Fibroblast of mammary gland (primary cell): Measurements from ENCODE around the gene SPX.

Source experiments
- DNase-seq: peaks from one replicate; pipeline ENCODE4 v3.0.0-alpha.2; 2010; ENCODE audit warnings: low read depth
- H3K4me3 ChIP-seq: 2 replicates; pipeline ENCODE4 v1.5.1; 2011; ENCODE audit warnings: low read depth, mild to moderate bottlenecking, low read length, moderate library complexity; ENCODE audit not compliant: control insufficient read depth
- TF ChIP-seq, protein P1 (sequence below): conservative IDR thresholded peaks from 2 replicates; pipeline ENCODE4 v1.5.1; 2011; ENCODE audit warnings: low read depth, low read length, inconsistent platforms; ENCODE audit not compliant: control insufficient read depth, insufficient read depth

SPX gene, protein sequence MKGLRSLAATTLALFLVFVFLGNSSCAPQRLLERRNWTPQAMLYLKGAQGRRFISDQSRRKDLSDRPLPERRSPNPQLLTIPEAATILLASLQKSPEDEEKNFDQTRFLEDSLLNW

DNA sequence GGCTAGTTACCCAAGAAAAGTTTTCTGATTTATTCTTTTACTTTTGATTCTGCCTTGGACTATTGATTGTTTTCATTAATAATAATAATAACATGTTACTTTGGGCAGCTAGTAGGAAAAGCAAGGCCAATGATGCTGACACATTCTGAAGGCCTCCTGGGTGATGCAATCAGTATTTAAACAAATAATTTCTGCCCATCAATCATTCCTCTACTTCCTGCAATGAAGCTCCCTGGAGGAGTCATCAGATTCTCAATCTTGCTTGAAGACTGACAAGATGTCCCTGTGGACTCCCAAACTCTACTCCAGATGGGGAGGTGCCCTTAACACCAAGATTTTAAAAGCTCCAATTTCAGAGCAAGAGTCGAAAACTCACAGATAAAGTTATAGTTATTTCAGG, at the start of gene SPX:
Gene SPX, plus strand, starts transcription at position 244 of the 400 bp plus-strand sequence. CDS start 177 bp downstream, outside the sequence.
- TF ChIP-seq, protein P1, sequence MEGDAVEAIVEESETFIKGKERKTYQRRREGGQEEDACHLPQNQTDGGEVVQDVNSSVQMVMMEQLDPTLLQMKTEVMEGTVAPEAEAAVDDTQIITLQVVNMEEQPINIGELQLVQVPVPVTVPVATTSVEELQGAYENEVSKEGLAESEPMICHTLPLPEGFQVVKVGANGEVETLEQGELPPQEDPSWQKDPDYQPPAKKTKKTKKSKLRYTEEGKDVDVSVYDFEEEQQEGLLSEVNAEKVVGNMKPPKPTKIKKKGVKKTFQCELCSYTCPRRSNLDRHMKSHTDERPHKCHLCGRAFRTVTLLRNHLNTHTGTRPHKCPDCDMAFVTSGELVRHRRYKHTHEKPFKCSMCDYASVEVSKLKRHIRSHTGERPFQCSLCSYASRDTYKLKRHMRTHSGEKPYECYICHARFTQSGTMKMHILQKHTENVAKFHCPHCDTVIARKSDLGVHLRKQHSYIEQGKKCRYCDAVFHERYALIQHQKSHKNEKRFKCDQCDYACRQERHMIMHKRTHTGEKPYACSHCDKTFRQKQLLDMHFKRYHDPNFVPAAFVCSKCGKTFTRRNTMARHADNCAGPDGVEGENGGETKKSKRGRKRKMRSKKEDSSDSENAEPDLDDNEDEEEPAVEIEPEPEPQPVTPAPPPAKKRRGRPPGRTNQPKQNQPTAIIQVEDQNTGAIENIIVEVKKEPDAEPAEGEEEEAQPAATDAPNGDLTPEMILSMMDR, result no peak
- peak within 1 kb of the TSS; percentile 63 for H3K4me3 ChIP-seq
- peak; percentile 55 for DNase-seq

GRCh38 chr12:21476949-21477348, 49.1 kb upstream of the SPX start:
- TF ChIP-seq, protein P1, result no peak
- H3K4me3 ChIP-seq, result no peak overlapping the region
- peak; percentile 83 for DNase-seq

DNA sequence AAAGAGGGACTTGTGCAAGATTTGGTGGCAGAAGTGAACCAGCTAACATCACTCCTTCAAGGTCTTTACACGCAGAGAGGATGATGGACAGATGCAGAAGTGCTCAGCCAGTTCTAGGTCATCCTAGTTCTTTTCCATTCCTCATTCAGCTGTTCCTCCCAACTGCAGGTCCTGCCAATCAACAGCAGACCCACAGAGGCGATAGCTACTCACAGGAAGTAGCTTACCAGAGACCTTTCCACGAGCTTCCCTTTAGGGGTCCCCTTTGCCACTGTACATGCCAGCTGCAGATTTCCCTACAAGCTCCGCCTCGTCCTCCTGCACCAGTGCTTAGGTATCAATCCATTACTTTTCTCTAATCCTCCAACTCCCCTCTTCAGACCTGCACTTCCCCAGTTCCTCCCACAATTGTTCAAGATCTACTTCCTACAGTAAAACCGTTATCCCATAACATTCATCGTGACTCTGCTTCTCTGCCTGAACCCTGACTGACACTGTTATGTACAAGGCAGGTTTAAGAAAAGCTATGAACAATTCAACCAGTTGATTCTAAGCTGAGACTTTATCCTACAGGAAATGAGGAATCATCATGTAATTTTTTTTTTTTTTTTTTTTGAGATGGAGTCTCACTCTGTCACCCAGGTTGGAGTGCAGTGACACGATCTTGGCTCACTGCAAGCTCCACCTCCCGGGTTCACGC, 47.2 kb upstream of the SPX start:
- no peak overlapping the region for H3K4me3 ChIP-seq
- DNase-seq, result no peak
- TF ChIP-seq, protein P1, result no peak

GRCh38 chr12:21483531-21483930, 42.6 kb upstream of the SPX start:
- TF ChIP-seq, protein P1, result no peak
- no peak overlapping the region for H3K4me3 ChIP-seq
- no peak for DNase-seq

- DNase-seq, result no peak
- TF ChIP-seq, protein P1, result no peak
- no peak overlapping the region for H3K4me3 ChIP-seq
Observed at GRCh38 chr12:21485998-21486397, 40.1 kb upstream of the SPX start.

DNA sequence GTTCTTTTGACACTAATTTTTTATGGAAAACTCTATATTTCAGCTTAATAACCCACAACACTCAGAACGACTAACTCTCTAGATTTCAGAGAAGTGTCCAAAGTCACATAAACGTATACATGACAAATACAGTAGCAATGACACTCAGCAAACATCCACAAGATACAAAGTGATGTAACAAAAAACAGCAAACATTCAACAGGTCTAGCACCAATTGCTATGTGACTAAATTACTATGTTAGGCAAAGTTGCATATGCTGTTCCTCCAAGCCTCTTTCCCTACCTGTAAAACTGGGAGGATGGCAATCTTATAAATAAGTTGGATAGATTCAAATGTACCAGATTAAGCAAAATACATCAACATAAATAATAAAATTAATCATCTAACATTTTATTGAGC, 26.3 kb upstream of the SPX start:
- no peak for DNase-seq
- TF ChIP-seq, protein P1, result no peak
- peak overlapping the region; percentile 92 for H3K4me3 ChIP-seq

GRCh38 chr12:21500786-21501257, 25.3 kb upstream of the SPX start:
- DNase-seq, result no peak
- TF ChIP-seq, protein P1, result no peak
- H3K4me3 ChIP-seq, result peak overlapping the region; percentile 92
